Left forelimb (tissue), 1 donor: ENCODE data around the gene PIGL.
A peak's percentile ranks its signal among the peaks of the same experiment; 100 is the strongest.
"Not testable (repeated sequence)": the region's sequence is repeated elsewhere in the genome, so short reads cannot be mapped to it uniquely, and the experiment has no call there.

Experiments used
- DNase-seq: peaks from one replicate; pipeline ENCODE4 v3.0.0-alpha.2; 2018; ENCODE audit warnings: low spot score

PIGL gene

GRCh38 chr17:16217002-16217635 lies at the start of gene PIGL:
Gene PIGL (plus strand): TSS chr17:16217210. CDS start chr17:16217227, 17 bp downstream.
- peak; percentile 90 for DNase-seq

DNA sequence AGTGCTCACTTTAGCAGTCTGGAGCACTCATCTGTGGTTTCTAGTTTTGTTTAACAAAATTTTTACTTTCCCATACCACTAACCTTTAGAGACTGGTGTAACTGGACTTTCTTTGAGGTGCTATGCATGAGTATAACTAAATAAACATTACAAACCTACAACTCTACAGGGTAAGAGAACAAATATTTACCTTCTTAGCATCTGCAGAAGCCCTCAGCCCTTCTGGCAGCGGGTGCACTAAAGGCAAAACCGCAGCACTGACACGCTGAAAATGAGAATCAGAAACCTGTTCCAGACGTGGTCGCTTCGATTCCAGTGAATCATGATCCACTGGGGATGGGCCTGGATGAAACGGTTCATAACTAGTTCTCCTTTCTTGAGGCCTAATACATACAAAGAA lies 45.4 kb upstream of the PIGL start:
- no peak for DNase-seq

DNA sequence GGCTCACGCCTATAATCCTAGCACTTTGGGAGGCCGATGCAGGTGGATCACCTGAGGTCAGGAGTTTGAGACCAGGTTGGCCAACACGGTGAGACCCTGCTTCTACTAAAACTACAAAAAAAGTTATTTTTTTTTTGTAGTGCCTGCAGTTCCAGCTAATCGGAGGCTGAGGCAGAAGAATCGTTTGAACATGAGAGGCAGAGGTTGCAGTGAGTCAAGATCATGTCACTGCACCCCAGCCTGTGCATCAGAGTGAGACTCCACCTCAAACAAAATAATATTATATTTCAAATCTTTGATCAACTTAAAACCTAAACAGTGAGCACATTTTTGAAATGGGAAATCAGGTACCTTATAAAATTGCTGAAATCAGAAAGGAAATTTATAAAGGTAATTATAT lies 38.2 kb upstream of the PIGL start:
- no peak for DNase-seq

DNA sequence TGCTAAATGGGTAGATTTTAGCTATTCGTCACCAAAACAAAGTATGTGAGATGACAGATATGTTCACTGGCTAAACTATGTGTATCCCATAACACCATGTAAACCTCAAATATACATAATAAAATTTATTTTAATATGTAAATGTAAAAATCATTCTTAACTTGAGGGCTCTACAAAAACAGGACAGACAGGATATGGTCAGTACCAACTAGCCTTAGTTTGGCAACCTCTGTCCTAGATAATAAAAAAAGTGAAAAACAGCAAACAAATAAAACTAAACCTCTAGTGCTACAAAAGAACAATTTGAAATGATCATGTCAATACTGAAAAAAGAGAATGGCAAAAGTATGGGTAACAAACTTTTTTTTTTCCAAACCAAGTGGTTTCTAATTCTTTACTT lies 35.4 kb upstream of the PIGL start:
- DNase-seq = no peak

DNA sequence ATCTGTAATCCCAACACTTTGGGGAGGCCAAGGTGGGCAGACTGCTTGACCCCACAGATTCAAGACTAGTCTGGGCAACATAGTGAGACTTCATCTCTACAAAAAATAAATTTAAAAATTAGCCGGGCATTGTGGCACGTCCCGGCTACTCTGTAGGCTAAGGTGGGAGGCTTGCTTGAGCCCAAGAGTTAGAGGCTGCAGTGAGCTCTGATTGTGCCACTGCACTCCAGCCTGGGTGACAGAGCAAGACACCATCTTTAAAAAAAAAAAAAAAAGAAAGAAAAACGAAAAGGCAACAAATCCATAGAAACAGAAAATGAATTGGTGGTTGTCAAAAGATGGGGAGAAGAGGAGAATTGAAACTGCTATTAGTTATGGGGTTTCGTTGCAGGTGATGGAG lies 29.4 kb upstream of the PIGL start:
- DNase-seq = no peak

DNA sequence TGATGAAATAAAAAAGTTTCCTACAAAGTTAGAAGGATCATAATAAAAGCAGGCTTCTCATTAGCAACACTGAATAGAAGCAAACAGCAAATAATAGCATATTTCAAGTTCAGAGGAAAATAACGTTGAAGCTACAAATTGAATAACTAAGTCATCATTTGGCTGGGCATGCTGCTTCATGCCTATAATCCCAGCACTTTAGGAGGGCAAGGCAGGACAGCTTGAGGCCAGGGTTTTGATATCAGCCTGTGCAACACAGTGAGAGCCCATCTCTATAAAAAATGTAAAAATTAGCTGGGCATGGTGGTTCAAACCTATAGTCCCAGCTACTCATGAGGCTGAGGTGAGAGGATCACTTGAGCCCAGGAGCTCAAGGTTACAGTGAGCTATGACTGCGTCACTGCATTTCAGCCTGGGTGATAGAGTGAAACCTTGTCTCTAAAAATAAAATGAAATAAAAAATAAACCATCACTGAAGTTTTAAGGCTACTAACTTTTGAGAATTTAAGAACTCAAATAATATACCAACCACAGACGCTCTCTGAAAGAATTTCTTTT lies 27.1 kb upstream of the PIGL start:
- no peak for DNase-seq

DNA sequence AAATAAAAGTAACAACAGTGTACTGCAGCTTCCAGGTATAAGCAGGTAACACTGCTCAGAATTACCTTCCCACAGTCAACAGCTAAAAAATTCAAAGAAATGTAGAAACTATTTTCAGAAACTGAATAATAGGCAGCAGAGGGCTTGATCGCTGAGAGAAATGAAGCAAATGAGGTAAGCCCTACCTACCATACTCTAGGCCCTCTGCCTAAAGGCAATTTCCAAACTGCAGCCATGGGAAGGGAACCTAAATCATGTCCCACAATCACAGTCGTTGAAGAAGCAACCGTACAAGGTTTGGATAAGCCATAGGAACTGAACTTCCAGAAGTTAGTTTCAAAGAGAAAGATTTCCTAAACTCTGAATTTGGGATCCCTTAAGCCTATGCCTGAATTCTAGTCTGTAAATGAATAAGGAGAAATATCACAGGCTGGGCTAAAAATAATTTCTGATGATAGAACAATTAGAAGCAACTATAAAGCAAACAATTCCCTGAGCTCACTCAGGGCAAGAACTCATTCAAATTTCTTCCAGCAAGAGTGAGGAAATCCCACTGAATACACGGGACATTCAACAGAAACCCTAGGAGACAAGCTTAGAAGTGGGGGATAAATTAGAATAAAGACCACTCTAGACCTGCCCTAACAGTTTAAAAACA lies 26.2 kb upstream of the PIGL start:
- no peak for DNase-seq

DNA sequence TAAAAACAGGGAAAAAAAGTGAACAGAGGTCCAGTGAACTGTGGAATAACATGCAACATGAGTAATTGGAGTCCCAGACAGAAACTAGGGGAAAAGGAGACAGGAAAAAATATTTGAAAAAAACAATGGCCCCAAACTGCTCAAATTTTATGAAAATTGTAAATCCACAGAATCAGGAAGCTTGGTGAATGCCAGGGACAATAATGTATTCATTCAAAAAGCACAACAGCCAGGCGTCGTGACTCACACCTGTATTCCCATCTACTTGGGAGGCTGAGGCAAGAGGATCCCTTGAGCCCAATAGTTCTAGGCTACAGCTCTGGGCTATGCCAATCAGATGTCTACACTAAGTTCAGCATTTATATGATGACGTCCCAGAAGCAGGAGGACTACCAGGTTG lies 25.4 kb upstream of the PIGL start:
- DNase-seq = no peak

DNA sequence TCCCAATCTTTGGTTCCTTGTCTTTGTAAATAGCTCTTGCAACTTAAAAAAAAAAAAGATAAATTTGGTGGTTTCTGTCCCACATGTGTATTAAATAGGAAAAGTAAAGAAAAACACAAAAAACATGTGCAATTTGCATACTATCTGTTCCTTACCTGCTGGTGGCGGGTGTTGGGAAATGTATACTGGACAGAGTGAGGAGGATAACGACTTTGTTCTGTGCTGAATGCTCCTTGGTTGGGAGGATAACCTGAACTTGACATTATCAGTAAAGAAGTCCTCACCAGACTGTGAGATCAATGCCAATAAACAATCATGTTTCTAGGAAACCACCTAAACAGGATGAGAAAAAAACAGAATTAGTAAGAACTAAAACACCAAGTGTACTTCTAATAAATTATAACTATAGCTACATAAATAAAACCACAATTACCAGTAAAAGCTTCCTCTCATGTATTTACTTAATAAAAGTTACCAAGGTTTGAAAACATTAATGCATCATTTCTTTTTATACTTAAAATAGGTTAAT lies 22.6 kb upstream of the PIGL start:
- not testable (repeated sequence) for DNase-seq

DNA sequence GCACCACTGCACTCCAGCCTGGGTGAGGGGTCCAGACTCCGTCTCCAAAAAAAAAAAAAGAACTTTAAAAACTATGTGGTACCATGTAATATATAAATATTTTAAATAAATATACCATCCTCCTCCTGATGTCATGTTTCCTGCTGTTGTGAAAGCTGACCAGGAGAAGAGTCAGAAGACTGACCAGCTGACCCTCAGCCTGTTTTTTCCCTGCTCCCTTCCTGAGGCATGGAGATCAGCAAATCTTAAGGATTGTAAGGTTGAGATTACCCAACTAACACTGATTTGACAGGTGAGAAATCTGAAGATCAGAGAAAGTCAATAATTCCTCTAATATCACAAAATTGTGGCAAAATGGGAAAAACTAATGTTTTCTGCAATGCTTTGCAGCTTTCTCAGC lies 19.7 kb upstream of the PIGL start:
- no peak for DNase-seq

- no peak for DNase-seq
Measured at GRCh38 chr17:16199093-16199492, 17.9 kb upstream of the PIGL start.

GRCh38 chr17:16201693-16202131 lies 15.3 kb upstream of the PIGL start:
- not testable (repeated sequence) for DNase-seq

GRCh38 chr17:16202554-16203500 lies 14.2 kb upstream of the PIGL start:
- DNase-seq = not testable (repeated sequence)

GRCh38 chr17:16204763-16205162 lies 12.2 kb upstream of the PIGL start:
- DNase-seq = not testable (repeated sequence)

DNA sequence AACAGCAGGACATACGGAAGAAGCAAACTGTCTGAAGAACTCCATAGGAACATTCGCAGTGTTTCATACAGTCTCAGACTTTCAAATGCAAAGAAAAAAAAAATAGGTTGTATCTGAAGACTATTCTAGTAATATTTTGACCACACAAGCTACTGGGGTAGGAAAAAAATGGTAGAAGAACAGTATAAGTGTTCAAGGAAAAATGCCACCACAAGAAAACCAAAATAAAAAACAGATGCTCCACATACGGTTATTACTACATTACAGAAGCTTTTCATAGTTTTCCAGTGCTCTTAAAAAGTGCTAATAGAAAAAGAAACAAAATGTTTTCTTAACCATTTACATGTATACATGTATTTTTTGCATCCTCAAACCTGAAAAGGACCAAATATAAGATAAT lies 5.4 kb upstream of the PIGL start:
- DNase-seq = no peak

DNA sequence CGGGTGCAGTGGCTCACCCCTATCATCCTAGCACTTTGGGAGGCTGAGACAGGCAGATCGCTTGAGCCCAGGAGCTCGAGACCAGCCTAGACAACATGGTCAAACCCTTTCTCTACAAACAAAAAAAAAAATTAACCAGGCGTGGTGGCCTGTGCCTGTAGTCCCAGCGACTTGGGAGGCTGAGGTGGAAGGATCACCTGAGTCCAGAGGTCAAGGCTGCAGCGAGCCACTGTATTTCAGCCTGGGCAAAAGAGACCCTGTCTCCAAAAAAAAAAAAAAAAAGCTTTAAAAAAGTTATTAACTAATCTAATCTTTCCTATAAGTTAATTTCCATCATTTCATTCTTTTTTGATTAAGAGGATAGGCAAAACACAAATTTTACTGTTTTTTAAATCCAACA lies 4.2 kb upstream of the PIGL start:
- DNase-seq = no peak

DNA sequence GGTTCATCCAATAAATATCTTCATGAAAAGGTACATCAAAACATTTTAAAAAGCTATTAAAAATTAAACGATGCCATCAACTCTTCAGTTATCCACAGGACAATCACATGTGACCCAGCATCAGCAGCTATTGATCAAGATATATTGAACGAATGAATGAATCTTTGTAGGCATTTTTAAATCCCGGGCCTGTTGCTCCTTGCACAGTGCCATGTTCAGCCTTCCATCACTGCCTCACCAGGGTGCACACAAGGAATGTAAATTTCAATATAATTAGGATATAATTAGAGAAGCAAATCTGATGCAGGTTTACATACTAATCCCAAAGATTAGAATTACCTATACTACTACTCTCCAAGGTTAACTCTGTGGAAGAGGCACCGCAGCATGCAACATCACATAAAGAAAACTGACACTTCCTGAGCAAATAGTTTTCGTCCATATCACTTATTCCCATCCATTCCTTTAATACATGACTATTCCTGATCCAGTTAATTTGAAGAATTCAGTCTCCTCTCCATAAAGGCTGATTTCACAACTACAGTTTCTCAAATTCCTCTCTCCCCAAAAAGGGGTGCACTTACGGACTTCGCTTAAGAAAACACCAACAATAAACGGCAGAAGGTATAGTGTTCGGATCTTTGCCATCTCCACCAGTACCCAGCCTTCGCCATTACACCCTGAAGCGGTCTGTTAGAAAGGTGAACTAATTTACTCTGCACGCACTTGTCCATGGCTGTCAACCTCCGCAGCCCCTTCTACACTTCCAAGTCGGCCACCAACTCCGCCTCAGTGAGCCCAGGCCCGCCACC lies 2.6 kb upstream of the PIGL start:
- DNase-seq = no peak

GRCh38 chr17:16215002-16215272 lies 2.1 kb upstream of the PIGL start:
- no peak for DNase-seq

GRCh38 chr17:16215273-16215964 lies 1.6 kb upstream of the PIGL start, which contains the start of gene NCOR1:
Gene NCOR1 (minus strand): TSS chr17:16215534. CDS start chr17:16194569, 20,965 bp downstream.
- DNase-seq = peak; percentile 95

- DNase-seq = no peak
Measured at GRCh38 chr17:16215965-16216316, 1.1 kb upstream of the PIGL start.
